HL-60 (cell line): ENCODE results near the gene CHN1.

ENCODE experiments used
- DNase-seq, 2 experiments: peaks; one replicate each; pipeline ENCODE4 v3.0.0-alpha.2; 2010 to 2020; ENCODE audit warnings: low read depth in 1 of 2, low spot score in 1 of 2
- H3K27ac ChIP-seq: fragments of 250-450 bp; sonication (Bioruptor Pico); replicated peaks from 2 replicates; pipeline ENCODE4 v1.5.1; 2020; ENCODE audit warnings: mild to moderate bottlenecking, moderate library complexity
- H3K27me3 ChIP-seq: fragments of 250-450 bp; sonication (Bioruptor Pico); 2 replicates; pipeline ENCODE4 v1.5.1; 2021; ENCODE audit warnings: mild to moderate bottlenecking, moderate library complexity; ENCODE audit not compliant: insufficient read depth, poor library complexity, severe bottlenecking
- H3K4me3 ChIP-seq: replicated peaks from 2 replicates; pipeline ENCODE4 v1.5.1; 2011; ENCODE audit warnings: mild to moderate bottlenecking, control low read depth, low read length; ENCODE audit not compliant: insufficient read depth
- GABPA ChIP-seq: IDR thresholded peaks from 2 replicates; pipeline ENCODE4 v1.6.1; 2012; ENCODE audit warnings: low read depth
- POLR2AphosphoS5 ChIP-seq: IDR thresholded peaks from 2 replicates; pipeline ENCODE4 v1.6.1; 2012; ENCODE audit warnings: low read depth
- SPI1 ChIP-seq: IDR thresholded peaks from 2 replicates; pipeline ENCODE4 v1.6.1; 2012; ENCODE audit warnings: low read depth, mild to moderate bottlenecking, borderline replicate concordance
- long read RNA-seq: library from polyadenylated mRNA; unstranded; transcript quantifications from one replicate; pipeline ENCODE4 v2.0.0, GENCODE V29; 2020
- TF ChIP-seq, protein P1 (sequence below): IDR thresholded peaks from 2 replicates; pipeline ENCODE4 v1.6.1; 2012; ENCODE audit warnings: low read depth; ENCODE audit not compliant: insufficient replicate concordance
- TF ChIP-seq, protein P2 (sequence below): IDR thresholded peaks from one replicate; pipeline ENCODE4 v1.5.1; 2011; ENCODE audit warnings: low read length, control low read depth, inconsistent platforms; ENCODE audit not compliant: insufficient read depth

Gene CHN1, protein sequence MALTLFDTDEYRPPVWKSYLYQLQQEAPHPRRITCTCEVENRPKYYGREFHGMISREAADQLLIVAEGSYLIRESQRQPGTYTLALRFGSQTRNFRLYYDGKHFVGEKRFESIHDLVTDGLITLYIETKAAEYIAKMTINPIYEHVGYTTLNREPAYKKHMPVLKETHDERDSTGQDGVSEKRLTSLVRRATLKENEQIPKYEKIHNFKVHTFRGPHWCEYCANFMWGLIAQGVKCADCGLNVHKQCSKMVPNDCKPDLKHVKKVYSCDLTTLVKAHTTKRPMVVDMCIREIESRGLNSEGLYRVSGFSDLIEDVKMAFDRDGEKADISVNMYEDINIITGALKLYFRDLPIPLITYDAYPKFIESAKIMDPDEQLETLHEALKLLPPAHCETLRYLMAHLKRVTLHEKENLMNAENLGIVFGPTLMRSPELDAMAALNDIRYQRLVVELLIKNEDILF
- long read RNA-seq = 0 reads

GRCh38 chr2:175004980-175005732, at the start of gene CHN1:
Gene CHN1, minus strand, starts transcription at chr2:175005381. Its CDS starts 469 bp downstream, at chr2:175004912.
- peak within 1 kb of the TSS; percentile 64 for H3K4me3 ChIP-seq
- TF ChIP-seq SPI1 (peak; percentile 21; the same call in 1 of the 2 replicates), POLR2AphosphoS5 (no peak)
- DNase-seq = peak; percentile 39 to 46
- peaks cover 58% of the 10 kb centered on the region for H3K27me3 ChIP-seq
- H3K27ac ChIP-seq = no peak within 1 kb of the TSS

DNA sequence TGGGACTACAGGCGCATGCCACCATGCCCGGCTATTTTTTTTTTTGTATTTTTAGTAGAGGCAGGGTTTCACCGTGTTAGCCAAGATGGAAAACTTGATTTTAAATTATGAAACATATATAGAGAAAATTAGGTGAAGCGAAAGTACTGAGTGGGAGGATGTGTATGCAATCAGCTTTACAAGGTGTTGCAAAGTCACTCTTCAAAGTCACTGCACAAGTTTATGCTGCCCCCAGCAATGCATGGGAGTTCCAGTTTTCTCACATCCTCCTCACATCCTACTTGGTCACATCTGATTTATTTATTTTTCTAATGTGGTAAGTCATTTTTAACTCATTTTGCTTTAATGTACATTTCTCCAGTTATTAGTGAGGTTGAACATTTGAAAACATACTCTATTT, 49.2 kb upstream of the CHN1 start:
- H3K27me3 ChIP-seq = no peaks in the 10 kb centered on the region
- TF ChIP-seq, protein P1, sequence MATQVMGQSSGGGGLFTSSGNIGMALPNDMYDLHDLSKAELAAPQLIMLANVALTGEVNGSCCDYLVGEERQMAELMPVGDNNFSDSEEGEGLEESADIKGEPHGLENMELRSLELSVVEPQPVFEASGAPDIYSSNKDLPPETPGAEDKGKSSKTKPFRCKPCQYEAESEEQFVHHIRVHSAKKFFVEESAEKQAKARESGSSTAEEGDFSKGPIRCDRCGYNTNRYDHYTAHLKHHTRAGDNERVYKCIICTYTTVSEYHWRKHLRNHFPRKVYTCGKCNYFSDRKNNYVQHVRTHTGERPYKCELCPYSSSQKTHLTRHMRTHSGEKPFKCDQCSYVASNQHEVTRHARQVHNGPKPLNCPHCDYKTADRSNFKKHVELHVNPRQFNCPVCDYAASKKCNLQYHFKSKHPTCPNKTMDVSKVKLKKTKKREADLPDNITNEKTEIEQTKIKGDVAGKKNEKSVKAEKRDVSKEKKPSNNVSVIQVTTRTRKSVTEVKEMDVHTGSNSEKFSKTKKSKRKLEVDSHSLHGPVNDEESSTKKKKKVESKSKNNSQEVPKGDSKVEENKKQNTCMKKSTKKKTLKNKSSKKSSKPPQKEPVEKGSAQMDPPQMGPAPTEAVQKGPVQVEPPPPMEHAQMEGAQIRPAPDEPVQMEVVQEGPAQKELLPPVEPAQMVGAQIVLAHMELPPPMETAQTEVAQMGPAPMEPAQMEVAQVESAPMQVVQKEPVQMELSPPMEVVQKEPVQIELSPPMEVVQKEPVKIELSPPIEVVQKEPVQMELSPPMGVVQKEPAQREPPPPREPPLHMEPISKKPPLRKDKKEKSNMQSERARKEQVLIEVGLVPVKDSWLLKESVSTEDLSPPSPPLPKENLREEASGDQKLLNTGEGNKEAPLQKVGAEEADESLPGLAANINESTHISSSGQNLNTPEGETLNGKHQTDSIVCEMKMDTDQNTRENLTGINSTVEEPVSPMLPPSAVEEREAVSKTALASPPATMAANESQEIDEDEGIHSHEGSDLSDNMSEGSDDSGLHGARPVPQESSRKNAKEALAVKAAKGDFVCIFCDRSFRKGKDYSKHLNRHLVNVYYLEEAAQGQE = no peak
- TF ChIP-seq POLR2AphosphoS5 (no peak), GABPA (no peak), SPI1 (no peak)
- H3K4me3 ChIP-seq = no peak overlapping the region
- H3K27ac ChIP-seq = no peak overlapping the region
- no peak for DNase-seq

DNA sequence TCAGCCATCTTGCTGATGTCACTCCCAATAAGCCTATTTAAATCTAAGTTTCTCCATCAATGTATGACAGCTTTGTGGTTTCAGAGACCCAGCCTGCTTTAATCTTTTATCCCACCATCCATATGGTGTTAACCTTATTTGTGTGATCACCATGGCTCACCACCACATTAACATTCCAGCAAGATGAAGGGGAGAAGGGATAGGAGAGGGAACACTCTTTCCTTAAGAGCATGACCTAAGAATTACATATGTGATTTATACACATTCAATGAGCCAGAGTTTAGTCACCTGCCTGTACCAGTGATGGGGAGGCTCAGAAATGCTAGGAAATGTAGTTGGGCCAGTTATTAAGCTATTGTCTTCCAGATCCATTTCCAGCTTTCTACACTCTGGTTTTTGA, 44.5 kb upstream of the CHN1 start:
- TF ChIP-seq POLR2AphosphoS5 = no peak
- TF ChIP-seq, protein P1 = no peak
- TF ChIP-seq, protein P2, sequence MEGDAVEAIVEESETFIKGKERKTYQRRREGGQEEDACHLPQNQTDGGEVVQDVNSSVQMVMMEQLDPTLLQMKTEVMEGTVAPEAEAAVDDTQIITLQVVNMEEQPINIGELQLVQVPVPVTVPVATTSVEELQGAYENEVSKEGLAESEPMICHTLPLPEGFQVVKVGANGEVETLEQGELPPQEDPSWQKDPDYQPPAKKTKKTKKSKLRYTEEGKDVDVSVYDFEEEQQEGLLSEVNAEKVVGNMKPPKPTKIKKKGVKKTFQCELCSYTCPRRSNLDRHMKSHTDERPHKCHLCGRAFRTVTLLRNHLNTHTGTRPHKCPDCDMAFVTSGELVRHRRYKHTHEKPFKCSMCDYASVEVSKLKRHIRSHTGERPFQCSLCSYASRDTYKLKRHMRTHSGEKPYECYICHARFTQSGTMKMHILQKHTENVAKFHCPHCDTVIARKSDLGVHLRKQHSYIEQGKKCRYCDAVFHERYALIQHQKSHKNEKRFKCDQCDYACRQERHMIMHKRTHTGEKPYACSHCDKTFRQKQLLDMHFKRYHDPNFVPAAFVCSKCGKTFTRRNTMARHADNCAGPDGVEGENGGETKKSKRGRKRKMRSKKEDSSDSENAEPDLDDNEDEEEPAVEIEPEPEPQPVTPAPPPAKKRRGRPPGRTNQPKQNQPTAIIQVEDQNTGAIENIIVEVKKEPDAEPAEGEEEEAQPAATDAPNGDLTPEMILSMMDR = no peak
- TF ChIP-seq GABPA = no peak
- TF ChIP-seq SPI1 = no peak
- Histone ChIP-seq H3K27ac (no peak overlapping the region), H3K27me3 (no peaks in the 10 kb centered on the region), H3K4me3 (no peak overlapping the region)
- no peak for DNase-seq

DNA sequence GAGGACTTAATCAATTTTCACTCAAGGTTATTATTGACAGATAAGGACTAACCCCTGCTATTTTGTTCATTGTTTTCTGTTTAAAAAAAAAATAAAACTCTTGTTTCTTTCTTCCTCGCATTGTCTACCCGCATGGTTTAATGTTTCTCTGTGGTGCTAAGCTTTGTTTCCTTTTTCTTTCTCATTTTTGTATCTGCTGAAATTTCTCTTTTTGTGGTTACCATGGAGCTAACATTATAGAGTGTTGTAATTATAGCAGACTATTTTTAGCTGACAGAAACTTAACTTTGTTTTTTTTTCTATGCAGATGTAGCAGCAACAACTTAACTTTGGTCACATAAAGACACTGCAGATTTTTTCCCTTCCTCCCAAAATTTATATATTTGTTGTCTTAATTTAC, 43.1 kb upstream of the CHN1 start:
- no peaks in the 10 kb centered on the region for H3K27me3 ChIP-seq
- no peak for DNase-seq
- TF ChIP-seq POLR2AphosphoS5 = no peak
- TF ChIP-seq, protein P2 = no peak
- TF ChIP-seq, protein P1 = no peak
- no peak for TF ChIP-seq GABPA
- TF ChIP-seq SPI1 = no peak
- no peak overlapping the region for H3K27ac ChIP-seq
- no peak overlapping the region for H3K4me3 ChIP-seq
